WERI-Rb-1 (cell line): Measurements from ENCODE around the gene TGFBR3.

Experiments used
- DNase-seq: peaks from one replicate; pipeline ENCODE4 v3.0.0-alpha.2; 2020
- H3K27ac ChIP-seq: fragments of 250-450 bp; sonication (Bioruptor Pico); 2 replicates; pipeline ENCODE4 v1.5.1; 2020; ENCODE audit warnings: mild to moderate bottlenecking, moderate library complexity
- H3K27me3 ChIP-seq: fragments of 250-450 bp; sonication (Bioruptor Pico); 2 replicates; pipeline ENCODE4 v1.5.1; 2021; ENCODE audit warnings: mild to moderate bottlenecking, low read depth, moderate library complexity; ENCODE audit not compliant: insufficient read depth, severe bottlenecking
- H3K36me3 ChIP-seq: fragments of 250-450 bp; sonication (Bioruptor Pico); 2 replicates; pipeline ENCODE4 v1.5.1; 2020; ENCODE audit warnings: mild to moderate bottlenecking, moderate library complexity
- H3K4me3 ChIP-seq: 2 replicates; pipeline ENCODE4 v1.5.1; 2011; ENCODE audit warnings: low read depth, mild to moderate bottlenecking, control low read depth, low read length
- H3K9me3 ChIP-seq: fragments of 250-450 bp; sonication (Bioruptor Pico); 2 replicates; pipeline ENCODE4 v1.5.1; 2021; ENCODE audit warnings: mild to moderate bottlenecking, moderate library complexity; ENCODE audit not compliant: severe bottlenecking
- CTCF ChIP-seq: IDR thresholded peaks from 2 replicates; pipeline ENCODE4 v1.5.1; 2011; ENCODE audit warnings: low read depth, mild to moderate bottlenecking, control low read depth, inconsistent platforms, low read length

Gene TGFBR3

DNA sequence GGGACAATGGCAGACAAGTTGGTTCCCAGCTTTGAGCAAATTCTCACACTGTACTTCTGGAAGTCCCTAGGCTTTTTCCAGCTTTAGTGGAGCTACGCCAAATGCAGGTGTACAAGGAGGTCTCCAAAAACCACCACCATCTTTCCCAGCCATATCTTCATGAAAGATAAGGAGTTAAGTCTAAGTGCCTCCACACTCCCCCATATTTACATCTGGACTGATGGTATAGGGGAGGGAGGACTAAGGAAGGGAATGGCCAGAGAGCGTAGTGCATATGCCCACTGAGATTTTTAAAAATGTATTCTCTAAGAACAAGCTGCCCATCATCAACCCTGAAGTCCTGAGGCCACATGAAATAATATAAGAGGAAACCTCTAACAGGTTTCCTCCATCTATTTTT, 161.3 kb downstream of the TGFBR3 start:
- no peak for TF ChIP-seq CTCF
- H3K36me3 ChIP-seq, result no peaks in the 10 kb centered on the region; the same call in 1 of the 2 replicates
- no peaks in the 10 kb centered on the region for H3K9me3 ChIP-seq
- DNase-seq, result no peak
- H3K27ac ChIP-seq, result no peak overlapping the region
- H3K4me3 ChIP-seq, result no peak overlapping the region
- no peaks in the 10 kb centered on the region for H3K27me3 ChIP-seq

DNA sequence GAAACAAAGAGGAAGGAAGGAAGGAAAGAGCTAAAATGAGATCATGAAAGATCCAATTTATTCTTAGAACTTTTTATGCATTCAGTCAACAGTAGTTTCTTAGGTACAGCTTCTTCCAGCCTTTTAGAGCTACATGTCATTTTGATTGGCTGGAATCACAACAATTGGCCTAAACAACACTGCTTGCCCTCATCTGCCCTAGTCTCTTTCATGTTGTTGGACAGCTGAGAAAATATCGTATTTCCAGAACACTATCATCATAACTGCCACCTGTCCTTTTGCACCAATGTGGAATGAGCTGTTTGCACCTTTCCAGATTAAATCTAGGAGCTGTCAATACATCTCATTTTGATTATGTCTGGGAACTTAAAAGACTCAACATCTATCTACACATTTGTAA, 161.7 kb downstream of the TGFBR3 start:
- H3K4me3 ChIP-seq, result no peak overlapping the region
- no peaks in the 10 kb centered on the region for H3K27me3 ChIP-seq
- no peak overlapping the region for H3K27ac ChIP-seq
- no peaks in the 10 kb centered on the region for H3K9me3 ChIP-seq
- no peaks in the 10 kb centered on the region; the same call in 1 of the 2 replicates for H3K36me3 ChIP-seq
- no peak for TF ChIP-seq CTCF
- no peak for DNase-seq

- no peak for DNase-seq
- no peaks in the 10 kb centered on the region for H3K9me3 ChIP-seq
- H3K36me3 ChIP-seq, result no peaks in the 10 kb centered on the region; the same call in 1 of the 2 replicates
- TF ChIP-seq CTCF, result no peak
- H3K27me3 ChIP-seq, result no peaks in the 10 kb centered on the region
- no peak overlapping the region for H3K4me3 ChIP-seq
- no peak overlapping the region for H3K27ac ChIP-seq
Measured at GRCh38 chr1:91720044-91720443, 165.9 kb downstream of the TGFBR3 start.

DNA sequence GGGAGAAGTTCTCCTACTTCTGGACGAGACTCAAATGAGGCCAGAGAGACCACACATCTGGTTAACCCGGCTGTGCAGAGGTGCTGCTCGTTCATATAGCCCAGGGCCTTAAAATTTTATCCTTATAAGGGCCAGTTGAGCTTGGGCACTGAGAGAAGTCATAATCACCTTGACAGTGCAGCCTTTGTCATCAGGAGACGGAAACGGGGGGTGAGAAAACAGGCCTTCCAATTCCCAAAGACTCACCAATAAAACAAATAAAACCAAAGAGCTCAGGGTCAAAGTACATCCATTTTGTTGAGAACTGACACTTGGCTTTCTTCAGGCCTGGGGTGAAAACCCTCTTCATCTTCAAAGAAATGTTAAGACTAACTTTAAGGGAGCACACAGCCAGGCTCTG, 167.1 kb downstream of the TGFBR3 start:
- Histone ChIP-seq H3K27me3 (no peaks in the 10 kb centered on the region), H3K27ac (no peak overlapping the region), H3K9me3 (no peaks in the 10 kb centered on the region), H3K36me3 (no peaks in the 10 kb centered on the region; the same call in 1 of the 2 replicates), H3K4me3 (no peak overlapping the region)
- no peak for TF ChIP-seq CTCF
- no peak for DNase-seq

DNA sequence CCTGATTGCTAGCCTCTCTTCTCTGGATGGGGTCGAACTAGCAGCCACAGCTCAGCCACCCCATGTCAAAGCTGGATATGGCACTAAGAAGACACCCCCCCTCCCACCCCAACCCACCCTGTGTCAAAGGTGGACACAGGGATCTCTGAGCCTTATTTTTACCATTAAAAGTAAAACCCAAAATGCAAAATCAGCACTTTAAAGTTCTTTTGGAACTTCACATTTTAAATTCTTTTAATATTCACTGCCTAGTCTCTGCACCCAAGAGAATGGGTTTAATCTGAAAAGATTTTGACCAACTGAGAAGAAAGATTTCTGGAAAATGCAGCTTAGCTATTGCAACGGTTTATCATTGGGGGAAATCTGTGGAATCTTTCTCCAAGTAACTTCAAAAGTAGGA, 167.6 kb downstream of the TGFBR3 start:
- Histone ChIP-seq H3K27me3 (no peaks in the 10 kb centered on the region), H3K36me3 (no peaks in the 10 kb centered on the region; the same call in 1 of the 2 replicates), H3K9me3 (no peaks in the 10 kb centered on the region), H3K4me3 (no peak overlapping the region), H3K27ac (no peak overlapping the region)
- no peak for DNase-seq
- no peak for TF ChIP-seq CTCF

DNA sequence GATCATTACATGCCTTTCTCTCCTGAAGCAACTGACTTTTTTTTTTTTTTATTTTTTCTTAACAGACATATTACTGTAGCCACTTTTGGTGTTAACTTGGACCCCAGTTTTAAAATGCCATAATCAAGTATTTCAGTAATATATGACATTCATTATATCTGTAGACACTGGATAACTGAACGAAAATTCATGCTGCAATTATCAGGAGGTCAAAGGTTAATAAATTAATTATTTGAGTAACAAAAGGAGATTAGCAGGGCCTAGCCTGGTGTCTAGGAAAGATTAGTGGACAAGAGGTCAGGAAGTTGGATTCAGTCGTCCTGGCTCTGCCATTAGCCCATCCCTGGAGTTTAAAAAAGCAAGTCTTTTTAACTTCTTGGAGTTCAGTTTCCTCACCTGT, 168.1 kb downstream of the TGFBR3 start:
- Histone ChIP-seq H3K27ac (no peak overlapping the region), H3K4me3 (no peak overlapping the region), H3K27me3 (no peaks in the 10 kb centered on the region), H3K36me3 (no peaks in the 10 kb centered on the region; the same call in 1 of the 2 replicates), H3K9me3 (no peaks in the 10 kb centered on the region)
- DNase-seq, result no peak
- no peak for TF ChIP-seq CTCF
